ENCODE results near the gene BAIAP2. TPM values are rescaled to one million over a fixed set of nuclear protein-coding genes. Genes with fewer than 3 reads are reported as not detected.
"Not testable (repeated sequence)": the region's sequence is repeated elsewhere in the genome, so short reads cannot be mapped to it uniquely, and the experiment has no call there.

The BAIAP2 gene
- total RNA-seq, 1 donor from 2014 or later: 19.2 TPM

- FAIRE-seq: no peak
- DNase-seq (ENCODE audit: low spot score in 2 of 2): no peak
Observed at GRCh38 chr17:81148986-81149533, 114.1 kb downstream of the BAIAP2 start.

- FAIRE-seq: no peak
- no peak for DNase-seq (ENCODE audit: low spot score in 2 of 2)
Observed at GRCh38 chr17:81150377-81151077, 115.6 kb downstream of the BAIAP2 start.

GRCh38 chr17:81151278-81151677 is 116.3 kb downstream of the BAIAP2 start:
- no peak for FAIRE-seq

GRCh38 chr17:81152288-81152828 is 117.4 kb downstream of the BAIAP2 start:
- DNase-seq (ENCODE audit: low spot score in 2 of 2): no peak
- FAIRE-seq: no peak

More at GRCh38 chr17:81151278-81151677, 116.3 kb downstream of the BAIAP2 start:
- no peak for DNase-seq (ENCODE audit: low spot score in 2 of 2)

- FAIRE-seq: no peak
- DNase-seq (ENCODE audit: low spot score in 2 of 2): peak; percentile 79 to 80
Observed at GRCh38 chr17:81153340-81153803, 118.4 kb downstream of the BAIAP2 start.

GRCh38 chr17:81154016-81154415 is 119.1 kb downstream of the BAIAP2 start:
- not testable (repeated sequence) for FAIRE-seq; DNase-seq (ENCODE audit: low spot score in 2 of 2)

- FAIRE-seq (no peak), DNase-seq (ENCODE audit: low spot score in 2 of 2) (no peak)
Observed at GRCh38 chr17:81154961-81155360, 120.0 kb downstream of the BAIAP2 start.

- DNase-seq (ENCODE audit: low spot score in 2 of 2) (no peak), FAIRE-seq (no peak)
Observed at GRCh38 chr17:81156866-81157805, 122.2 kb downstream of the BAIAP2 start.

GRCh38 chr17:81157848-81158687 is 123.1 kb downstream of the BAIAP2 start:
- no peak for FAIRE-seq

GRCh38 chr17:81158688-81159590 is 124.0 kb downstream of the BAIAP2 start:
- FAIRE-seq: no peak
- DNase-seq (ENCODE audit: low spot score in 2 of 2): no peak

More at GRCh38 chr17:81157848-81158687, 123.1 kb downstream of the BAIAP2 start:
- DNase-seq (ENCODE audit: low spot score in 2 of 2): no peak

GRCh38 chr17:81159611-81160265 is 124.8 kb downstream of the BAIAP2 start:
- DNase-seq (ENCODE audit: low spot score in 2 of 2): no peak
- no peak for FAIRE-seq

- DNase-seq (ENCODE audit: low spot score in 2 of 2) (peak; percentile 67 to 68), FAIRE-seq (no peak)
Observed at GRCh38 chr17:81160306-81160705, 125.4 kb downstream of the BAIAP2 start.

- FAIRE-seq (no peak), DNase-seq (ENCODE audit: low spot score in 2 of 2) (no peak)
Observed at GRCh38 chr17:81160747-81161453, 125.9 kb downstream of the BAIAP2 start.

- no peak for FAIRE-seq
- no peak for DNase-seq (ENCODE audit: low spot score in 2 of 2)
Observed at GRCh38 chr17:81161536-81161935, 126.6 kb downstream of the BAIAP2 start.

GRCh38 chr17:81161972-81162371 is 127.0 kb downstream of the BAIAP2 start:
- FAIRE-seq (no peak), DNase-seq (ENCODE audit: low spot score in 2 of 2) (no peak)

GRCh38 chr17:81162491-81162890 is 127.5 kb downstream of the BAIAP2 start:
- DNase-seq (ENCODE audit: low spot score in 2 of 2) (no peak), FAIRE-seq (no peak)

GRCh38 chr17:81163051-81163695 is 128.2 kb downstream of the BAIAP2 start:
- FAIRE-seq: no peak
- no peak for DNase-seq (ENCODE audit: low spot score in 2 of 2)

All from frontal cortex (tissue), 4 donors.